Activated CD8-positive, alpha-beta memory T cell treated with anti-CD3 and anti-CD28 coated beads for 24 hours (primary cell): ENCODE measurements around the gene SERPINB1.
"Not testable (repeated sequence)": the region's sequence is repeated elsewhere in the genome, so short reads cannot be mapped to it uniquely, and the experiment has no call there.

ENCODE experiments used
- DNase-seq: peaks from one replicate; pipeline ENCODE4 v3.0.0-alpha.2; 2020

The SERPINB1 gene

GRCh38 chr6:2841264-2842138 lies at the start of gene SERPINB1:
SERPINB1 (minus strand) TSS chr6:2841863; CDS start chr6:2840586, 1,277 bp downstream.
- peak; percentile 89 for DNase-seq

GRCh38 chr6:2890976-2891767 lies 49.5 kb upstream of the SERPINB1 start:
- DNase-seq: no peak

- DNase-seq: no peak
Measured at GRCh38 chr6:2885967-2886735, 44.5 kb upstream of the SERPINB1 start.

- no peak for DNase-seq
Measured at GRCh38 chr6:2884804-2885203, 43.1 kb upstream of the SERPINB1 start.

- no peak for DNase-seq
Measured at GRCh38 chr6:2883673-2884072, 42.0 kb upstream of the SERPINB1 start.

GRCh38 chr6:2881423-2881822 lies 39.8 kb upstream of the SERPINB1 start:
- no peak for DNase-seq

- DNase-seq: not testable (repeated sequence)
Measured at GRCh38 chr6:2880156-2880555, 38.5 kb upstream of the SERPINB1 start.

GRCh38 chr6:2877960-2878359 lies 36.3 kb upstream of the SERPINB1 start:
- DNase-seq: peak; percentile 54

- DNase-seq: peak; percentile 55
Measured at GRCh38 chr6:2877057-2877882, 35.6 kb upstream of the SERPINB1 start.

- peak; percentile 59 for DNase-seq
Measured at GRCh38 chr6:2876210-2877056, 34.8 kb upstream of the SERPINB1 start.

GRCh38 chr6:2875359-2876191 lies 33.9 kb upstream of the SERPINB1 start:
- DNase-seq: peak; percentile 78

- peak; percentile 46 for DNase-seq
Measured at GRCh38 chr6:2873643-2874042, 32.0 kb upstream of the SERPINB1 start.

- DNase-seq: peak; percentile 47
Measured at GRCh38 chr6:2872423-2873358, 31.0 kb upstream of the SERPINB1 start.

GRCh38 chr6:2871953-2872352 lies 30.3 kb upstream of the SERPINB1 start:
- DNase-seq: no peak

- DNase-seq: no peak
Measured at GRCh38 chr6:2871102-2871501, 29.4 kb upstream of the SERPINB1 start.

- no peak for DNase-seq
Measured at GRCh38 chr6:2870046-2870636, 28.5 kb upstream of the SERPINB1 start.

GRCh38 chr6:2868637-2869036 lies 27.0 kb upstream of the SERPINB1 start:
- peak; percentile 51 for DNase-seq

GRCh38 chr6:2866171-2866846 lies 24.6 kb upstream of the SERPINB1 start:
- peak; percentile 53 for DNase-seq
